Measurements from ENCODE around the gene TXNDC12. TPM values are rescaled to one million over a fixed set of nuclear protein-coding genes. Genes with fewer than 3 reads are reported as not detected.

Gene TXNDC12
- total RNA-seq, 1 experiment from 2014 or later = 77.5 TPM

- POLR2A ChIA-PET = no interaction called here
- no peaks in the 10 kb centered on the region for H3K27me3 ChIP-seq (ENCODE audit: control insufficient read depth, insufficient read depth, low read length)
- H3K36me3 ChIP-seq (ENCODE audit: control insufficient read depth, insufficient read depth, low read length) = no peaks in the 10 kb centered on the region; the same call in 1 of the 2 replicates
Measured at GRCh38 chr1:52041551-52042185, 13.3 kb downstream of the TXNDC12 start.

GRCh38 chr1:52037909-52038308 lies 17.1 kb downstream of the TXNDC12 start:
- ATAC-seq = no peak

More at GRCh38 chr1:52041551-52042185, 13.3 kb downstream of the TXNDC12 start:
- DNase-seq (ENCODE audit: low read depth, low spot score) (no peak), ATAC-seq (no peak)
- CTCF ChIA-PET = no interaction called here
- H3K9me3 ChIP-seq (ENCODE audit: control insufficient read depth, insufficient read depth, low read depth, low read length) = no peaks in the 10 kb centered on the region
- H3K27ac ChIP-seq (ENCODE audit: low read length) = no peak overlapping the region
- intact Hi-C loops (cut with micrococcal nuclease; ENCODE audit: unreplicated experiment) = no loop called here
- no peaks in the 10 kb centered on the region for H3K4me1 ChIP-seq (ENCODE audit: control insufficient read depth, insufficient read depth, low read length)
- no peak overlapping the region for H3K4me3 ChIP-seq (ENCODE audit: low read depth in 2 of 2, low read length in 2 of 2)
- BruUV-seq (replicated peaks) = no TSS peak
- in situ Hi-C loops (cut with HindIII; ENCODE audit: low pct_unique_long_range_greater_than_20kb, low sequenced_read_pairs) = no loop called here
- TF ChIP-seq POLR2AphosphoS5 (IDR thresholded peaks at IDR 0.05; ENCODE audit: low read depth, low read length) = no peak
- no peak for TF ChIP-seq TCF7L2 (IDR thresholded peaks at IDR 0.05; ENCODE audit: low read depth, low read length)
- TF ChIP-seq CTCF (IDR thresholded peaks at IDR 0.05) = no peak
- no peak for TF ChIP-seq SIN3A (IDR thresholded peaks at IDR 0.05; ENCODE audit: borderline replicate concordance, insufficient read depth, low read depth, low read length)
- TF ChIP-seq REST (IDR thresholded peaks at IDR 0.05; ENCODE audit: insufficient read depth in 1 of 2, low read depth in 2 of 2, low read length in 1 of 2) = no peak

More at GRCh38 chr1:52037909-52038308, 17.1 kb downstream of the TXNDC12 start:
- in situ Hi-C loops (cut with HindIII; ENCODE audit: low pct_unique_long_range_greater_than_20kb, low sequenced_read_pairs) = no loop called here
- Histone ChIP-seq H3K36me3 (ENCODE audit: control insufficient read depth, insufficient read depth, low read length) (no peaks in the 10 kb centered on the region; the same call in none of the 2 replicates), H3K4me3 (ENCODE audit: low read depth in 2 of 2, low read length in 2 of 2) (no peak overlapping the region), H3K4me1 (ENCODE audit: control insufficient read depth, insufficient read depth, low read length) (peaks cover 7% of the 10 kb centered on the region), H3K9me3 (ENCODE audit: control insufficient read depth, insufficient read depth, low read depth, low read length) (no peaks in the 10 kb centered on the region), H3K27me3 (ENCODE audit: control insufficient read depth, insufficient read depth, low read length) (no peaks in the 10 kb centered on the region), H3K27ac (ENCODE audit: low read length) (no peak overlapping the region)
- POLR2A ChIA-PET = no interaction called here
- CTCF ChIA-PET = no interaction called here
- no peak for DNase-seq (ENCODE audit: low read depth, low spot score)
- no TSS peak for BruUV-seq (replicated peaks)
- no peak for TF ChIP-seq REST (IDR thresholded peaks at IDR 0.05; ENCODE audit: insufficient read depth in 1 of 2, low read depth in 2 of 2, low read length in 1 of 2)
- TF ChIP-seq CTCF (IDR thresholded peaks at IDR 0.05) = no peak
- no peak for TF ChIP-seq SIN3A (IDR thresholded peaks at IDR 0.05; ENCODE audit: borderline replicate concordance, insufficient read depth, low read depth, low read length)
- TF ChIP-seq TCF7L2 (IDR thresholded peaks at IDR 0.05; ENCODE audit: low read depth, low read length) = no peak
- no peak for TF ChIP-seq POLR2AphosphoS5 (IDR thresholded peaks at IDR 0.05; ENCODE audit: low read depth, low read length)
- intact Hi-C loops (cut with micrococcal nuclease; ENCODE audit: unreplicated experiment) = no loop called here
